ENCODE data around the gene GM2A. TPM values are rescaled to one million over a fixed set of nuclear protein-coding genes. Genes with fewer than 3 reads are reported as not detected.
"Not testable (repeated sequence)": the region's sequence is repeated elsewhere in the genome, so short reads cannot be mapped to it uniquely, and the experiment has no call there.

Gene GM2A
- total RNA-seq, 1 experiment from 2014 or later: 36.1 TPM

GRCh38 chr5:151238303-151238741 lies 14.7 kb upstream of the GM2A start:
- Mint-ChIP-seq H3K4me3 (ENCODE audit: unreplicated experiment) (no peak overlapping the region), H3K4me1 (ENCODE audit: insufficient read depth, unreplicated experiment) (peaks cover 9% of the 10 kb centered on the region), H3K27me3 (ENCODE audit: insufficient read depth, unreplicated experiment) (no peaks in the 10 kb centered on the region), H3K9me3 (ENCODE audit: unreplicated experiment) (no peaks in the 10 kb centered on the region), H3K27ac (ENCODE audit: low read depth, unreplicated experiment) (no peak overlapping the region), H3K36me3 (ENCODE audit: insufficient read depth, unreplicated experiment) (no peaks in the 10 kb centered on the region)
- no peak for DNase-seq (ENCODE audit: unreplicated experiment)
- BruUV-seq (replicated peaks): no TSS peak
- ChIA-PET CTCF (interaction anchor here (0.5 to 10.1 kb wide), 58 partner anchors 9 to 1931 kb away, joined by 3 to 338 read pairs (median 4); partner anchors contain the start of genes CCDC69 and GM2A), POLR2A (interaction anchor here (0.9 to 2.0 kb wide), 6 partner anchors 9 to 112 kb away, joined by 3 to 13 read pairs (median 7); partner anchors contain the start of genes CCDC69 and GM2A)
- TF ChIP-seq CTCF (IDR thresholded peaks at IDR 0.05; ENCODE audit: unreplicated experiment): no peak
- intact Hi-C loops (cut with micrococcal nuclease): no loop called here

- CTCF ChIA-PET: interaction anchor here (0.5 to 10.1 kb wide), 67 partner anchors 9 to 666 kb away, joined by 3 to 338 read pairs (median 4); partner anchors contain the start of genes CCDC69 and GM2A
- Mint-ChIP-seq H3K27me3 (ENCODE audit: insufficient read depth, unreplicated experiment) (no peaks in the 10 kb centered on the region), H3K27ac (ENCODE audit: low read depth, unreplicated experiment) (peak overlapping the region; percentile 20), H3K4me3 (ENCODE audit: unreplicated experiment) (no peak overlapping the region), H3K36me3 (ENCODE audit: insufficient read depth, unreplicated experiment) (no peaks in the 10 kb centered on the region), H3K4me1 (ENCODE audit: insufficient read depth, unreplicated experiment) (peaks cover 4% of the 10 kb centered on the region), H3K9me3 (ENCODE audit: unreplicated experiment) (no peaks in the 10 kb centered on the region)
- TF ChIP-seq CTCF (IDR thresholded peaks at IDR 0.05; ENCODE audit: unreplicated experiment): peak; percentile 98
- POLR2A ChIA-PET: interaction anchor here (0.7 to 2.0 kb wide), 6 partner anchors 12 to 113 kb away, joined by 3 to 13 read pairs (median 6); partner anchors contain the start of genes CCDC69 and GM2A
- peak; percentile 83 for DNase-seq (ENCODE audit: unreplicated experiment)
- no TSS peak for BruUV-seq (replicated peaks)
- intact Hi-C loops (cut with micrococcal nuclease): loop anchor here (1.0 kb wide), 4 partner anchors 74 to 237 kb away; no protein-coding TSS in a partner anchor
Observed at GRCh38 chr5:151239237-151239861, 13.6 kb upstream of the GM2A start.

GRCh38 chr5:151240268-151240835 lies 12.6 kb upstream of the GM2A start:
- H3K4me1 Mint-ChIP-seq (ENCODE audit: insufficient read depth, unreplicated experiment); intact Hi-C loops (cut with micrococcal nuclease); H3K27ac Mint-ChIP-seq (ENCODE audit: low read depth, unreplicated experiment); H3K4me3 Mint-ChIP-seq (ENCODE audit: unreplicated experiment); H3K9me3 Mint-ChIP-seq (ENCODE audit: unreplicated experiment); DNase-seq (ENCODE audit: unreplicated experiment); H3K27me3 Mint-ChIP-seq (ENCODE audit: insufficient read depth, unreplicated experiment); BruUV-seq (replicated peaks); H3K36me3 Mint-ChIP-seq (ENCODE audit: insufficient read depth, unreplicated experiment): not testable (repeated sequence)
- POLR2A ChIA-PET: interaction anchor here (0.5 to 1.6 kb wide), 2 partner anchors 12 to 160 kb away, joined by 3 read pairs; partner anchors contain the start of genes GM2A and TNIP1
- CTCF ChIA-PET: interaction anchor here (0.5 to 10.1 kb wide), 24 partner anchors 11 to 550 kb away, joined by 3 to 338 read pairs (median 6); partner anchors contain the start of genes CCDC69 and GM2A

- Mint-ChIP-seq H3K4me3 (ENCODE audit: unreplicated experiment) (no peak overlapping the region), H3K36me3 (ENCODE audit: insufficient read depth, unreplicated experiment) (no peaks in the 10 kb centered on the region), H3K4me1 (ENCODE audit: insufficient read depth, unreplicated experiment) (no peaks in the 10 kb centered on the region), H3K9me3 (ENCODE audit: unreplicated experiment) (no peaks in the 10 kb centered on the region), H3K27me3 (ENCODE audit: insufficient read depth, unreplicated experiment) (no peaks in the 10 kb centered on the region), H3K27ac (ENCODE audit: low read depth, unreplicated experiment) (no peak overlapping the region)
- CTCF ChIA-PET: interaction anchor here (0.6 to 10.1 kb wide), 17 partner anchors 10 to 257 kb away, joined by 3 to 338 read pairs (median 6); partner anchors contain the start of genes CCDC69 and GM2A
- no TSS peak for BruUV-seq (replicated peaks)
- intact Hi-C loops (cut with micrococcal nuclease): no loop called here
- DNase-seq (ENCODE audit: unreplicated experiment): no peak
- no peak for TF ChIP-seq CTCF (IDR thresholded peaks at IDR 0.05; ENCODE audit: unreplicated experiment)
- POLR2A ChIA-PET: interaction anchor here (0.5 to 1.6 kb wide), 3 partner anchors 12 to 160 kb away, joined by 3 read pairs; partner anchors contain the start of genes GM2A and TNIP1
Observed at GRCh38 chr5:151240924-151241635, 11.9 kb upstream of the GM2A start.

All from MCF 10A (cell line).